Mucosa of gallbladder (tissue), 1 donor: ENCODE results near the gene GIMAP7. TPM values are rescaled to one million over a fixed set of nuclear protein-coding genes. Genes with fewer than 3 reads are reported as not detected.

Experiments
- total RNA-seq: library from RNA; stranded (reverse); gene quantifications from one replicate; pipeline ENCODE4 v1.2.1, GENCODE V29; 2021
- donor health status: DM: no; HTN: no; CAD: no.

The GIMAP7 gene
- total RNA-seq, 1 donor from 2014 or later = 16.9 TPM

Other genes starting within 250 kb of the GIMAP7 start
- gene LRRC61, start 191.5 kb upstream of the GIMAP7 start, total RNA-seq = 11.7 TPM
- 22.4 TPM for gene ACTR3C, start 191.3 kb upstream of the GIMAP7 start, total RNA-seq
- gene RARRES2, start 173.2 kb upstream of the GIMAP7 start, total RNA-seq = 143 TPM
- 145 TPM for gene REPIN1, start 146.1 kb upstream of the GIMAP7 start, total RNA-seq
- gene ZNF775, start 135.5 kb upstream of the GIMAP7 start, total RNA-seq = 9.4 TPM
- gene GIMAP8, start 64.2 kb upstream of the GIMAP7 start, total RNA-seq = 11.4 TPM
- 39.9 TPM for gene GIMAP4, start 52.5 kb downstream of the GIMAP7 start, total RNA-seq
- gene GIMAP6, start 117.5 kb downstream of the GIMAP7 start, total RNA-seq = 20.5 TPM
- gene GIMAP2, start 170.8 kb downstream of the GIMAP7 start, total RNA-seq = 19.1 TPM
- 5.1 TPM for gene GIMAP1, start 201.7 kb downstream of the GIMAP7 start, total RNA-seq
- 9.8 TPM for gene GIMAP5, start 222.5 kb downstream of the GIMAP7 start, total RNA-seq